H1 (cell line): ENCODE data around the gene SPEF1. TPM values are rescaled to one million over a fixed set of nuclear protein-coding genes. Genes with fewer than 3 reads are reported as not detected.

Source experiments
- CEBPB ChIP-seq: IDR thresholded peaks from 2 replicates; pipeline ENCODE4 v1.6.1; 2012; ENCODE audit warnings: low read depth, low read length
- CHD2 ChIP-seq: IDR thresholded peaks from 2 replicates; pipeline ENCODE4 v1.6.1; 2012; ENCODE audit warnings: low read length, improper control_type of control experiment
- CREB1 ChIP-seq: IDR thresholded peaks from 2 replicates; pipeline ENCODE4 v1.6.1; 2012; ENCODE audit warnings: inconsistent platforms
- CTBP2 ChIP-seq: IDR thresholded peaks from 2 replicates; pipeline ENCODE4 v1.7.0; 2011; ENCODE audit warnings: borderline replicate concordance, mild to moderate bottlenecking, moderate library complexity, mixed read lengths, low read length; ENCODE audit not compliant: insufficient read depth, insufficient read length
- JUN ChIP-seq: IDR thresholded peaks from 2 replicates; pipeline ENCODE4 v1.6.1; 2011; ENCODE audit warnings: low read depth, mild to moderate bottlenecking, improper control_type of control experiment, low read length
- KDM4A ChIP-seq: IDR thresholded peaks from one replicate; pipeline ENCODE4 v1.7.1; 2012; ENCODE audit warnings: low read depth, mild to moderate bottlenecking, moderate library complexity, low read length, inconsistent platforms; ENCODE audit not compliant: severe bottlenecking
- KDM5A ChIP-seq: fragments of 200-600 bp; IDR thresholded peaks from 2 replicates; pipeline ENCODE4 v1.7.1; 2012; ENCODE audit warnings: mild to moderate bottlenecking, low read length, inconsistent platforms, mixed read lengths
- RNF2 ChIP-seq: fragments of 200-900, 300-1000 bp; sonication (generic); IDR thresholded peaks from 2 replicates; pipeline ENCODE4 v1.7.1; 2016; ENCODE audit warnings: borderline replicate concordance, low read depth, mild to moderate bottlenecking, antibody characterized with exemption, low read length; ENCODE audit not compliant: poor library complexity, severe bottlenecking; ENCODE audit errors: missing control alignments
- SIRT6 ChIP-seq: IDR thresholded peaks from one replicate; pipeline ENCODE4 v1.7.1; 2012; ENCODE audit warnings: low read length, inconsistent platforms
- SIX5 ChIP-seq: IDR thresholded peaks from 2 replicates; pipeline ENCODE4 v1.6.1; 2011; ENCODE audit warnings: mild to moderate bottlenecking, low read depth, low read length
- SP4 ChIP-seq: IDR thresholded peaks from 2 replicates; pipeline ENCODE4 v1.6.1; 2012; ENCODE audit warnings: low read length, inconsistent platforms
- TBP ChIP-seq: IDR thresholded peaks from 2 replicates; pipeline ENCODE4 v1.6.1; 2011; ENCODE audit warnings: low read depth, low read length, improper control_type of control experiment
- YY1 ChIP-seq: IDR thresholded peaks from 2 replicates; pipeline ENCODE4 v1.6.1; 2011; ENCODE audit warnings: low read depth, mild to moderate bottlenecking, low read length
- ZNF274 ChIP-seq: IDR thresholded peaks from 2 replicates; pipeline ENCODE4 v1.7.0; 2012; ENCODE audit warnings: low read length, borderline replicate concordance; ENCODE audit errors: extremely low read depth
- polyA plus RNA-seq, 7 experiments: library from polyadenylated mRNA; depleted of rRNA in 3 of 7; stranded (reverse) in 5 of 7; unstranded in 2 of 7; fragments of >200 nt in 5 of 7; fragments of 200-250 nt in 2 of 7; gene quantifications; 1 replicate in 5 of 7; 2 replicates in 1 of 7; 4 replicates in 1 of 7; pipeline versions ENCODE4 v1.2.1 to v1.2.3, GENCODE V29; 2011 to 2013; ENCODE audit warnings: missing spikeins in 2 of 7, mixed read lengths in 2 of 7
- total RNA-seq: library from RNA; stranded (reverse); fragmentation: NEBNext Ultra II Directional; extraction: Animal tissue kit (Norgen Biotek cat#: 25700); gene quantifications from 2 replicates; pipeline ENCODE4 v1.2.1, GENCODE V29; 2021
- TF ChIP-seq, protein P1 (sequence below): IDR thresholded peaks from 2 replicates; pipeline ENCODE4 v1.6.1; 2012; ENCODE audit warnings: inconsistent platforms
- TF ChIP-seq, protein P2 (sequence below): IDR thresholded peaks from 2 replicates; pipeline ENCODE4 v1.6.1; 2011; ENCODE audit warnings: low read length, improper control_type of control experiment

The SPEF1 gene
- total and polyA plus RNA-seq, 2 of the 8 experiments (the other 6 are each of a cell fraction or from before 2014, with no cell fraction given) = 0.51 to 0.71 TPM

DNA sequence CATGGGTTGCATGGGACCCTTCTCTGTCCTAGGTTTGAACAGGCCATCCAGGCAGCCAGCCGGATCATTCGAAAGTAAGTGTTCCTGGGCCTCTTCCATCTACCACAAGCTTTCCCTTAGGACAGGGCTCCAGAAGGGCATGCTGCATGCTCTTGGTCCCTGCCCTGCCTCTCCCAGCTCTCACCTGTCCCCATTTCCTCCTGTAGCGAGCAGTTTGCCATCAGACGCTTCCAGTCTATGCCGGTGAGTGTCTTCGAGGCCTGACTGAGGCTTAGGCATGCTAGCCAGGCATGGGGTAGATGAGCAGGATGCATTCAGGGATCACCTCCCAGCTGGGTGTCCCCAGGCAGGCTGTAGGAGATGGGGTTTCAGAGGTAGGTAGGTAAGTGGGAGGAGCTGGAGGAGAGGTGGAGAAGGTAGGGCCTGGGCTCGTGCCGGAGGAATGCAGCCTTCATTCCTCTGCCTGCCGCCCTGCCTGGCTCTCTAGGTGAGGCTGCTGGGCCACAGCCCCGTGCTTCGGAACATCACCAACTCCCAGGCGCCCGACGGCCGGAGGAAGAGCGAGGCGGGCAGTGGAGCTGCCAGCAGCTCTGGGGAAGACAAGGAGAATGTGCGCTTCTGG, 19.1 kb upstream of the SPEF1 start (continued):
- peak; percentile 32; the same call in 1 of the 2 replicates for TF ChIP-seq YY1
- TF ChIP-seq CHD2 = no peak
- TF ChIP-seq, protein P1, sequence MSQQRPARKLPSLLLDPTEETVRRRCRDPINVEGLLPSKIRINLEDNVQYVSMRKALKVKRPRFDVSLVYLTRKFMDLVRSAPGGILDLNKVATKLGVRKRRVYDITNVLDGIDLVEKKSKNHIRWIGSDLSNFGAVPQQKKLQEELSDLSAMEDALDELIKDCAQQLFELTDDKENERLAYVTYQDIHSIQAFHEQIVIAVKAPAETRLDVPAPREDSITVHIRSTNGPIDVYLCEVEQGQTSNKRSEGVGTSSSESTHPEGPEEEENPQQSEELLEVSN = peak; percentile 16; the same call in 1 of the 2 replicates
- no peak for TF ChIP-seq KDM5A
- TF ChIP-seq SP4 = no peak
- TF ChIP-seq CTBP2 = no peak
- TF ChIP-seq RNF2 = no peak
- TF ChIP-seq KDM4A = no peak
- TF ChIP-seq ZNF274 = no peak
- no peak for TF ChIP-seq SIX5
- TF ChIP-seq CREB1 = no peak
- no peak for TF ChIP-seq SIRT6
- peak; percentile 81 for TF ChIP-seq TBP
- TF ChIP-seq CEBPB = no peak
- TF ChIP-seq, protein P2, sequence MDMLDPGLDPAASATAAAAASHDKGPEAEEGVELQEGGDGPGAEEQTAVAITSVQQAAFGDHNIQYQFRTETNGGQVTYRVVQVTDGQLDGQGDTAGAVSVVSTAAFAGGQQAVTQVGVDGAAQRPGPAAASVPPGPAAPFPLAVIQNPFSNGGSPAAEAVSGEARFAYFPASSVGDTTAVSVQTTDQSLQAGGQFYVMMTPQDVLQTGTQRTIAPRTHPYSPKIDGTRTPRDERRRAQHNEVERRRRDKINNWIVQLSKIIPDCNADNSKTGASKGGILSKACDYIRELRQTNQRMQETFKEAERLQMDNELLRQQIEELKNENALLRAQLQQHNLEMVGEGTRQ = no peak
- no peak for TF ChIP-seq JUN
